SJCRH30 (cell line): ENCODE data around the gene MYO5B. TPM values are rescaled to one million over a fixed set of nuclear protein-coding genes. Genes with fewer than 3 reads are reported as not detected.
A peak's percentile ranks its signal among the peaks of the same experiment; 100 is the strongest.

Source experiments
- DNase-seq, 2 experiments: peaks; one replicate each; pipeline ENCODE4 v3.0.0-alpha.2; 2015 to 2020
- H3K27ac ChIP-seq: fragments of 250-450 bp; sonication (Bioruptor Pico); 2 replicates; pipeline ENCODE4 v1.5.1; 2020; ENCODE audit warnings: mild to moderate bottlenecking, moderate library complexity
- H3K27me3 ChIP-seq: fragments of 250-450 bp; sonication (Bioruptor Pico); 2 replicates; pipeline ENCODE4 v1.5.1; 2020; ENCODE audit warnings: mild to moderate bottlenecking, moderate library complexity
- H3K36me3 ChIP-seq: fragments of 250-450 bp; sonication (Bioruptor Pico); 2 replicates; pipeline ENCODE4 v1.5.1; 2020; ENCODE audit warnings: mild to moderate bottlenecking, moderate library complexity
- H3K4me1 ChIP-seq: fragments of 250-450 bp; sonication (Bioruptor Pico); 2 replicates; pipeline ENCODE4 v1.5.1; 2020; ENCODE audit warnings: mild to moderate bottlenecking, moderate library complexity
- H3K4me3 ChIP-seq: fragments of 250-450 bp; sonication (Bioruptor Pico); 2 replicates; pipeline ENCODE4 v1.5.1; 2020; ENCODE audit warnings: mild to moderate bottlenecking, moderate library complexity
- H3K9me3 ChIP-seq: fragments of 250-450 bp; sonication (Bioruptor Pico); replicated peaks from 2 replicates; pipeline ENCODE4 v1.5.1; 2020; ENCODE audit warnings: mild to moderate bottlenecking, moderate library complexity
- total RNA-seq: library from RNA; depleted of rRNA; stranded (reverse); fragments of >200 nt; shearing (Covaris generic); gene quantifications from 2 replicates; pipeline ENCODE4 v1.2.3, GENCODE V29; 2014

The MYO5B gene
- total RNA-seq, 1 experiment from 2014 or later = 39.1 TPM

GRCh38 chr18:50195689-50196088, 742 bp upstream of the MYO5B start:
- Histone ChIP-seq H3K36me3 (no peaks in the 10 kb centered on the region), H3K4me1 (no peaks in the 10 kb centered on the region), H3K9me3 (no peaks in the 10 kb centered on the region), H3K4me3 (no peak overlapping the region), H3K27me3 (no peaks in the 10 kb centered on the region), H3K27ac (no peak overlapping the region)
- DNase-seq = no peak

DNA sequence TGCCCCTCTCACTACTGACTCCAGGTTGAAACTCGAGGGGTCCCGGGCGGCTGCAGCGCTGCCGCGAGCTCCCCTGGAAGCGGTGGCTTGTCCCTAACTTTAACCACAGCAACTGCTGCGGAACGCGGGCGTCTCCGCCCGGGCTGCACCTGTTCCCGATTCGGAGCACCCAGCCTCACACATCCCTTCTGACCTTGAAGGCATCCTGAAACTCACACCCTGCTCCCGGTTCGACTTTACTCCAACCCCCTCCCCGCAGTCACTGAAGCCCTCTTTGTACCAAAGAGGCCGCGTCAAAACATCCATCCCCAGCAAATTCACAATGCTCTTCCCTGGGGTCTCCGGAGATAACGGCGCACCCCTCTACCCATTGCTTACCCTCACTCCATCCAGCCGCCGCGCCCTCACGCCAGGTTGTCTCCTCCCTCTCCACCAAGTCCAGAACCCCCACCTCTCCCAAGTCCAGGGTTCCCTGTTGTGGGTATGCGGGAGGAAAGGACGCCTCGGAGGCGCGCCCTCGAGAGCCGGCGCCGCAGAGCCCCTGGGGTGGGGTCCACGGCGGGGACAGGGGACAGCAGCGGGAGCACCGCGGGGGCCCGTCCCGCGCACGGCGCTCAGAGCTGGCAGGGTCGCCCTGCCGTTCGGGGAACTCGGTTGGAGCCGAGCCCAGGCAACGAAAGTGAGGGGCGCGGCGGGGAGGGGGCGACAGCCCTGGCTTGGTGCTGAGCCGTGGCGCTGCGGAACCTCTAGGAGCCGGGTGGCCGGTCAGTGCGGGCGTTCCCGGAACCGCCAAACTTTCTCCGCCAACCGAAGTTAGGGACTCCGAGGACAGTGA, 934 bp downstream of the MYO5B start:
- no peaks in the 10 kb centered on the region for H3K27me3 ChIP-seq

DNA sequence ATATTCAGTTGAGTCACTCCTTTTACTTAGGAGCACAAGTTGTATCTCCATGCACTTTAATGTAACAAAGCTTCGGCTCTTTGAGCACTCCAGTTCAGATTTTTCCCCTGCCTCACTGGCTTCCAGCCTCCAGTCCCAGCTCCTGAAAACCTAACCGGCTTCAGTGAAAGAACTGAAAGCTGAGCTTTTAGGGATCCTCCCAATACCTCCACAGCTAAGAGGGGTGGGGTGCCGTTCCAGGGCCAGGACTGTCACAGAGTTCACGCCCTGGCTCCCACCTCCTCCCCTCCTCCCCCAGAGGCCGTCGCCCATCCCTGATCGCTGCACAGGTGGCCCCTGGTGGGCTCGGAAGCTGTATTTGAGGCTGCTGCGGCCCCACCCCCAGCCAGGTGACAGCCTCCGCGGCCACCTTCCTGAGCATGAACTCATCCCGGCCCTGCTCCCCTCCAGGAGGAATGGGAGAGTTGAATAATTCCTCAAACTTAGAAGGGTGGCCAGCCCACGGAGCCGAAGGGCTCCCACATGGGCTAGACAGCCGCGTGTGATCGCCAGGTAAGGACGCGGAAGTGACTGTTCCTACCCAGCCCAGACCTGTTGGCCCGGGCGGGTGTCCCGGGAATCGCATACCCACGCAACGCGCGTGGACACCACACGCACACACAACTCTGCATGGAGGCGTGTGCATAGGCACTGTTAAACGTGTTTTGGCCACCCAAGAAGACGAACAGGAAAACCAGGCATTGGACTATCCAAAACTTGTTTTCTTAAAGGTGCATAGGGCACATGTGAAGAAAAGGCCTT, 1.8 kb downstream of the MYO5B start:
- H3K4me1 ChIP-seq = no peaks in the 10 kb centered on the region
- H3K9me3 ChIP-seq = no peaks in the 10 kb centered on the region
- H3K4me3 ChIP-seq = no peak overlapping the region
- no peaks in the 10 kb centered on the region for H3K36me3 ChIP-seq
- no peak overlapping the region for H3K27ac ChIP-seq
- no peaks in the 10 kb centered on the region for H3K27me3 ChIP-seq
- no peak for DNase-seq

More for the DNA sequence above, 934 bp downstream of the MYO5B start:
- H3K27ac ChIP-seq = no peak overlapping the region
- H3K36me3 ChIP-seq = no peaks in the 10 kb centered on the region
- H3K4me1 ChIP-seq = no peaks in the 10 kb centered on the region
- DNase-seq = no peak
- no peak overlapping the region for H3K4me3 ChIP-seq
- H3K9me3 ChIP-seq = no peaks in the 10 kb centered on the region

DNA sequence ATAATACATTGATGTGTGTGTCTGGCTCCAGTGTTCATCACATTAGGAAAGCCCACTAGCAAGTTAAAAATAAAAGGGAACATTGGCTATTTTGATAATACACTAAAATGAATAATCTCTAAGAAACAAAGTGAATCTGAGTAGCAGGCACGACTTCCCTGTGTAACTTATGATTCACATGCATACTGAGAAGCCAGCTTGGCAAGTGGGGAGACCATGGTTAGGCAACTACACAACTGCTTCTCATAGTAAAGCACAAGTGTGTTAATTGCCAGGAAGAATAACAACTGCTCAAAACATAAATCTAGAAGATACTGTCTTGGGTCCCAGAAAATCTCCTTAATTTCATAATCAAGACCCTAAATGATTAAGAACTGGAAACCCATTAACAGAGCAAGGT, 4.0 kb downstream of the MYO5B start:
- Histone ChIP-seq H3K9me3 (no peaks in the 10 kb centered on the region), H3K4me3 (no peak overlapping the region), H3K36me3 (no peaks in the 10 kb centered on the region), H3K4me1 (no peaks in the 10 kb centered on the region), H3K27me3 (no peaks in the 10 kb centered on the region), H3K27ac (no peak overlapping the region)
- no peak for DNase-seq

DNA sequence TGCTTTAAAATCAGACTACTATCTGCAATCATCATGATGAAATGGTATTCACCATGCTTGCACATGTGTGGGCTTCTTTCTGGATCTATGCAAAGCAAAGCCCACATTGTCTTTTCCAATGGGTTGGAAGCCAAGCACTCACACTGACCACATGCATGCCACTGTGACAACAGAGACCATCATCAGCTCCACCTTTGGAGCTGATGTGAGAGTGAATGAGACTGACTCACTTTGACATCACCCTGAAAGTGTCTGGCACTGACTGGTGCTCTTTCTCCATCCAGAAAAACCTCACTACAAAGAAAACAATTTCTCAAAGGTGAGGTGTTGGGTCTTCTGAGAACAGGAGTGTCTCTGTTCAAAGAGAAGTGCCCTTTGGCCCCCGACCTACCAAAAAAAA, 4.7 kb downstream of the MYO5B start:
- Histone ChIP-seq H3K4me1 (no peaks in the 10 kb centered on the region), H3K27me3 (no peaks in the 10 kb centered on the region), H3K36me3 (no peaks in the 10 kb centered on the region), H3K27ac (no peak overlapping the region), H3K4me3 (no peak overlapping the region), H3K9me3 (no peaks in the 10 kb centered on the region)
- no peak for DNase-seq

DNA sequence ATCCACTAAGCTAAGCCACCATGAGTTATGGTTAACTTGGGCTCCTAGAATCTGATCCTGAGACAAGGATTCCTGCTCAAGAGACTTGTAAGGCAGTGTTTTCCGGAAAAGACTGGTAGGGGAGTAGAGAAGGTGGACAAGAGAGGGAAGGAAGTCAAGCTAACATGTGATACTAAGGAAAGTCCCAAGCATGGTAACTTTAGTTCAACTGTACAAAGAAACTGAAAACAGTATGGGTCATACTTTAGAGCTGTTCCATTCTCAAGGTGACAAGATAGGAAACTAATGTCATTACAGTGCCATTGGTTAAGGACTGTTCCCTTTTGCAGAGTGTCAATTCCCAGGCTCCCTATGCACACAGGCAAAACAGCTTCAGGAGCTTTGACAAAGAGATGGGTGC, 5.8 kb downstream of the MYO5B start:
- no peaks in the 10 kb centered on the region for H3K4me1 ChIP-seq
- DNase-seq = no peak
- H3K27me3 ChIP-seq = no peaks in the 10 kb centered on the region

DNA sequence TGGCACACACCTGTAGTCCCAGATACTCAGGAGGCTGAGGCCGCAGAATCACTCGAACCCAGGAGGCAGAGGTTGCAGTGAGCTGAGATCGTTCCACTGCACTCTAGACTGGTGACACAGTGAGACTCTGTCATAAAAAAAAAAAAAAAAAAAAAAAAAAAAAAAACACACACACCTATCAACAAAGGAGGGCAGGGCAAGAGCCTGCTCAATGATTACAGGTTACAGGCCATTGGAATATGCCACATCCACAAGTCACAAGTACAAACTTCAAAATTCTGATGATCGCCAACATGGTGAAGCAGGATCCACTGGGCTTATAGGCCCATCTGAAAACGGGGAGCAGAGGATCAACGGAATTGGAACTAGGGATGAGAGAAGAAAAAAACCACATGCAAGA, 6.3 kb downstream of the MYO5B start:
- no peaks in the 10 kb centered on the region for H3K27me3 ChIP-seq
- DNase-seq = no peak
- no peaks in the 10 kb centered on the region for H3K36me3 ChIP-seq
- H3K4me1 ChIP-seq = no peaks in the 10 kb centered on the region
- no peak overlapping the region for H3K27ac ChIP-seq
- no peaks in the 10 kb centered on the region for H3K9me3 ChIP-seq
- H3K4me3 ChIP-seq = no peak overlapping the region

More for the DNA sequence above, 5.8 kb downstream of the MYO5B start:
- H3K9me3 ChIP-seq = no peaks in the 10 kb centered on the region
- H3K36me3 ChIP-seq = no peaks in the 10 kb centered on the region
- no peak overlapping the region for H3K4me3 ChIP-seq
- no peak overlapping the region for H3K27ac ChIP-seq

- no peaks in the 10 kb centered on the region for H3K4me1 ChIP-seq
- H3K4me3 ChIP-seq = no peak overlapping the region
- H3K27ac ChIP-seq = no peak overlapping the region
- no peak for DNase-seq
- H3K9me3 ChIP-seq = no peaks in the 10 kb centered on the region
- H3K27me3 ChIP-seq = no peaks in the 10 kb centered on the region
- no peaks in the 10 kb centered on the region for H3K36me3 ChIP-seq
Measured at GRCh38 chr18:50187659-50188058, 7.3 kb downstream of the MYO5B start.

- Histone ChIP-seq H3K4me1 (no peaks in the 10 kb centered on the region), H3K27ac (no peak overlapping the region), H3K9me3 (no peaks in the 10 kb centered on the region), H3K36me3 (no peaks in the 10 kb centered on the region), H3K4me3 (no peak overlapping the region), H3K27me3 (no peaks in the 10 kb centered on the region)
- DNase-seq = no peak
Measured at GRCh38 chr18:50186385-50186784, 8.6 kb downstream of the MYO5B start.

DNA sequence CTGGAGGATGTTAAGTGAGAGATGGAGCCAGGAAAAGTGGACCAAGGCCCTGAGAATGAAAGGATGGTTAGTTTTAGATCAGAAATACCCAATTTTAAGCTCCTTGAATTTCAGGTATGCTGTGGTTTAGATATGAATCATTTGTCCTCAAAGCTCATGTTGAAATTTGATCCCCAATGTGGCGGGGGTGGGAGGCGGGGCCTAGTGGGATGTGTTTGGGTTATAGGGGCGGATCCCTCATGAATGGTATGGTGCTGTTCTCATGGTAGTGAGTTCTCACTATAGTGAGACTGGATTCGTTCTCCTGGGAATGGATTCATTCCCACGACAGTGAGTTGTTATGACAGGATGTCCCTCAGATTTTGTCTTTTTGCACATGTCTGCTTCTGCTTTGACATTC, 11.4 kb downstream of the MYO5B start:
- H3K36me3 ChIP-seq = no peaks in the 10 kb centered on the region
- H3K4me1 ChIP-seq = no peaks in the 10 kb centered on the region
- no peak overlapping the region for H3K27ac ChIP-seq
- no peaks in the 10 kb centered on the region for H3K27me3 ChIP-seq
- H3K9me3 ChIP-seq = no peaks in the 10 kb centered on the region
- no peak overlapping the region for H3K4me3 ChIP-seq
- peak; percentile 6 to 19 for DNase-seq

DNA sequence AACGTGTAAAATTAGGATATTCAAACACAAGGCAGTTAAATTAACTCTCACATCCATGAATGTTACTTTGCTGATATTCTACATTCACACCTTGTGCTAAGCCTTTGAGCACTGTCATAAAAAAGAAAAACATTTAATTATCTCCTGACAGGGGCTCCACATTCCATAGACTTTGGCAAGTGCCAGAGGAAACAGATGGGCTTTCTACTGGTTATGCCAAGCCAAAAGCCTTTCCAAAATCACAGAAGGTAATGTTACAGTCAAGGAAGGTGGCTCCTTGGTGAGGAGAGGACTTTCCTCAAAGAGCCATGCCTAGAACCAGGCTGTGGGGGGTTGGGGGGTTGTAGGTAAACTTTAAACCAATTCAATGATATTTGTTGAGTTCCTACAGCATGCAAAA, 12.4 kb downstream of the MYO5B start:
- no peak for DNase-seq
- Histone ChIP-seq H3K36me3 (no peaks in the 10 kb centered on the region), H3K4me1 (no peaks in the 10 kb centered on the region), H3K4me3 (no peak overlapping the region), H3K27ac (no peak overlapping the region), H3K27me3 (no peaks in the 10 kb centered on the region), H3K9me3 (no peaks in the 10 kb centered on the region)

DNA sequence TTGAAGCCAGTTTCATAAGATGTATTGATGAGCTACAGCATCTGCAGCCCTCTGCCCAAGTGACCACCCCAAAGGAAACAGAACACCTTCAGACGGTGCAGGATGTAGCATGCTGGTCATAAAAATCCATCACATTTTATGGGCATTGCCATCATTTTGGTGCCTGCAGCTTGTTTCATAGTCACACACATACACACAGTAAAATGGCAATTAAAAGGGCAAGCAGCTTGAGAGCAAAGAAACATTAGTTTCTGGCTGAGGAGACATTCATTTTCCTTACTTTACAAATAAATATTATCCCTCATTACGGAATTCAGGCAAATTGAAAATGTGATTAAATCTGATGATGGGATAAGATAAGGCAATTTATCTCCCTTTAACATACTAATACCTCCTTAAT, 13.4 kb downstream of the MYO5B start:
- Histone ChIP-seq H3K36me3 (no peaks in the 10 kb centered on the region), H3K4me3 (no peak overlapping the region), H3K27me3 (no peaks in the 10 kb centered on the region), H3K4me1 (no peaks in the 10 kb centered on the region), H3K9me3 (no peaks in the 10 kb centered on the region), H3K27ac (no peak overlapping the region)
- DNase-seq = no peak

DNA sequence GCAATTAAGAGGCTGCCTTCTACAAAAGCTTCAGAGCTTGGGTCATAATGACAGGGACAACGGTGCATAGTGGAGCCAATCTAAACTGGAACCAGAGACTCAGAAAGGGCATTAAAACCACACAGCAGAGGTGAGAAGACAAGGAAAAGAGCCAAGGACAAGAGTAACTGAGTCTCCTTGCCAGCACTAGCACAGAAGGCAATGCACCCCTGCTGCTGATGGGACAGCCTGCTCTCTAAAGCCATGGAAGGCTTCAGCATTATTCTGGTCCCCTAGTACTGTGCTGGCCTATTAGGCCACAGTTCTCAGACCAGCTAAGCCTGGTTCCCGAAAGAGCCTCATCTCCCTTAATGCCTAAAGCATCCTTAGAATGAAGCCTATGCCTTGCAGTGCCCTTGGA, 15.5 kb downstream of the MYO5B start:
- no peaks in the 10 kb centered on the region for H3K9me3 ChIP-seq
- no peak for DNase-seq
- no peaks in the 10 kb centered on the region for H3K27me3 ChIP-seq
- H3K36me3 ChIP-seq = no peaks in the 10 kb centered on the region
- no peak overlapping the region for H3K27ac ChIP-seq
- no peak overlapping the region for H3K4me3 ChIP-seq
- H3K4me1 ChIP-seq = no peaks in the 10 kb centered on the region

DNA sequence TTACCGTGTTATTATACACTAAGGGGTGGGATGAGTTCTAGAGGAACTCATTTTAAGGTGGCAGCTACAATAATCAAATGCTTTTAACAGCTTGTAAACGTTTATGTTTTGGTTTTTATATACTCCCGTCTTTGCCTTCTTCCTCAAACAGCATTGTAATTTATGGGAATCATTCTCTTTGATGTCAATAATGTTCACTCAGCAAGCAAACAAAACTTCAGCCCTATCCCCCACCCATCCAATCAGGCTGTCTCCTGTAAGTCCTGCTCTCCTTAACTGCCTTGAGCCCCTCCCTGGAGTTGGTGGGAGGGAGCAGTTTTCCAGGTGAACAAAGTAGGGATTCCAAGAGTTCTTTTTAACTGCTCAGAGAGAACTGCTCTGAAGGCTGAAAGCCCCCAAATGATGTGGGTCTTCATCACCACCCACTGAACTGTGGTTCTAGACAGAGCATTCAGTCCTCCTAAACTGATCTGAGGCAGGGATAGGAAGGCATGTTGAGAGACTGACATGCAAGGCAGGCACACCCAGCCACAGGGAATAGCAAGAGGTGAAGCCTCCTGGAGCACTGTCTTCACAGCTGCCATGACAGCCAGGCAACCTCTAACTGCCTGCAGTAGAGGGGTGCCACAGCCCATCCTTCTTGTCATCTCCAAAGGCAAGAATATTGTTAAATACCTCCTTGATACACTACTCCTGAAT, 17.5 kb downstream of the MYO5B start:
- Histone ChIP-seq H3K4me3 (no peak overlapping the region), H3K27me3 (no peaks in the 10 kb centered on the region), H3K9me3 (no peaks in the 10 kb centered on the region), H3K4me1 (no peaks in the 10 kb centered on the region), H3K27ac (no peak overlapping the region), H3K36me3 (no peaks in the 10 kb centered on the region)
- DNase-seq = no peak

- no peak for DNase-seq
- Histone ChIP-seq H3K36me3 (no peaks in the 10 kb centered on the region), H3K9me3 (no peaks in the 10 kb centered on the region), H3K27me3 (no peaks in the 10 kb centered on the region), H3K27ac (no peak overlapping the region), H3K4me3 (no peak overlapping the region), H3K4me1 (no peaks in the 10 kb centered on the region)
Measured at GRCh38 chr18:50172367-50172766, 22.6 kb downstream of the MYO5B start.
